Spleen (tissue), 11 donors: ENCODE measurements around the gene THBS1. TPM values are rescaled to one million over a fixed set of nuclear protein-coding genes. Genes with fewer than 3 reads are reported as not detected.

Experiments
- DNase-seq: peaks from one replicate; pipeline ENCODE4 v3.0.0-alpha.2; 2020
- H3K27ac ChIP-seq, 8 donors: fragments of 200-600 bp; sonication (generic) in 7 of 8; 1 replicate in 4 of 8; 2 replicates in 4 of 8; pipeline versions ENCODE4 v1.5.0 to v1.8.0; 2016 to 2021; ENCODE audit warnings: inconsistent platforms in 4 of 8, mild to moderate bottlenecking in 4 of 8, moderate library complexity in 1 of 8
- H3K27me3 ChIP-seq, 7 donors: fragments of 200-600 bp; sonication (generic) in 6 of 7; replicated peaks in 1 of 7; 1 replicate in 4 of 7; 2 replicates in 3 of 7; pipeline versions ENCODE4 v1.5.0 to v1.8.0; 2016 to 2021; ENCODE audit warnings: inconsistent platforms in 3 of 7, mild to moderate bottlenecking in 1 of 7
- H3K36me3 ChIP-seq, 6 donors: fragments of 200-600 bp; sonication (generic) in 5 of 6; 1 replicate in 4 of 6; 2 replicates in 2 of 6; pipeline versions ENCODE4 v1.5.0 to v1.8.0; 2016 to 2021; ENCODE audit warnings: inconsistent platforms in 2 of 6
- H3K4me1 ChIP-seq, 6 donors: fragments of 200-600 bp; sonication (generic) in 5 of 6; 1 replicate in 3 of 6; 2 replicates in 3 of 6; pipeline versions ENCODE4 v1.5.0 to v1.8.0; 2016 to 2021; ENCODE audit warnings: inconsistent platforms in 3 of 6
- H3K4me3 ChIP-seq, 8 donors: fragments of 200-600 bp; sonication (generic) in 7 of 8; 1 replicate in 4 of 8; 2 replicates in 4 of 8; pipeline versions ENCODE4 v1.5.0 to v1.8.0; 2016 to 2021; ENCODE audit warnings: inconsistent platforms in 4 of 8, mild to moderate bottlenecking in 4 of 8, moderate library complexity in 2 of 8
- H3K9me3 ChIP-seq, 8 donors: fragments of 200-600 bp; sonication (generic) in 7 of 8; 1 replicate in 4 of 8; 2 replicates in 4 of 8; pipeline versions ENCODE4 v1.5.0 to v1.8.0; 2016 to 2021; ENCODE audit warnings: inconsistent platforms in 4 of 8
- CTCF ChIP-seq, 11 experiments: fragments of 200-600 bp in 7 of 11; fragments of 450-650 bp in 4 of 11; sonication (generic) in 4 of 11; IDR thresholded peaks in 8 of 11; conservative IDR thresholded peaks in 3 of 11; 1 replicate in 7 of 11; 2 replicates in 4 of 11; pipeline versions ENCODE4 v1.4.0 to v1.8.0; 2016 to 2021; ENCODE audit warnings: antibody characterized with exemption in 11 of 11, inconsistent platforms in 4 of 11, mild to moderate bottlenecking in 1 of 11
- POLR2A ChIP-seq, 3 donors: fragments of 450-650 bp; IDR thresholded peaks; one replicate each; pipeline ENCODE4 v1.5.1; 2017; ENCODE audit warnings: antibody characterized with exemption in 3 of 3, mild to moderate bottlenecking in 1 of 3
- POLR2AphosphoS5 ChIP-seq, 3 donors: sonication (generic); formaldehyde crosslinking; IDR thresholded peaks; one replicate each; pipeline ENCODE4 v1.5.1; 2017; ENCODE audit warnings: antibody characterized with exemption in 3 of 3
- WGBS, 5 donors: extraction: QIAGEN DNeasy Blood & Tissue Kit in 3 of 5; methylation state at CpG; one replicate each; pipeline versions ENCODE4 v1.1.5 to v1.1.7; 2013 to 2018; 5-methylcytosine and 5-hydroxymethylcytosine counted together
- intact Hi-C: fragments of 100-400 bp; cut with DNase I; formaldehyde crosslinking; loops from one replicate; pipeline ENCODE4 v1.15.0; 2023; ENCODE audit warnings: low total_unique reads
- polyA plus RNA-seq, 3 donors: library from polyadenylated mRNA; stranded (reverse); fragments of 200-250 nt; gene quantifications; one replicate each; pipeline ENCODE4 v1.2.1, GENCODE V29; 2013
- total RNA-seq, 7 donors: library from RNA; depleted of rRNA in 3 of 7; stranded (reverse); fragments of >200 nt in 3 of 7; fragmentation: NEBNext Ultra II Directional in 4 of 7; extraction: Animal tissue kit (Norgen Biotek cat#: 25700) in 4 of 7; gene quantifications; one replicate each; pipeline versions ENCODE4 v1.1.0 to v1.2.1, GENCODE V29; 2016 to 2021
- donor health status: healthy with polysubstance abuse.
- donor health status: DM: no; HTN: no; CAD: no; lungs with moderate emphysema.
- donor health status: DM: no; HTN: no; CAD: no.
- donor health status: Bipolar disorder and iron deficiency.
- donor health status: healthy.
- donor health status: DM: no; HTN: no; CAD: no.
- donor health status: DM: yes; HTN: yes; CAD: no.

Gene THBS1
- total and polyA plus RNA-seq, 10 donors: 8.4 to 1,022 (median 271) TPM

- Histone ChIP-seq H3K27me3 (peaks cover 0 to 51% (median 0%) of the 10 kb centered on the region in 7 donors), H3K36me3 (no peaks in the 10 kb centered on the region), H3K4me3 (no peak overlapping the region), H3K4me1 (peaks cover 0 to 9% (median 0%) of the 10 kb centered on the region in 6 donors), H3K9me3 (no peaks in the 10 kb centered on the region), H3K27ac (no peak overlapping the region)
- no peak for TF ChIP-seq CTCF (IDR thresholded peaks at IDR 0.05 in 8 of 11, conservative IDR thresholded peaks at IDR 0.05 in 3 of 11)
- TF ChIP-seq POLR2A (IDR thresholded peaks at IDR 0.05): no peak
- TF ChIP-seq POLR2AphosphoS5 (IDR thresholded peaks at IDR 0.05): no peak
- no peak for DNase-seq
- WGBS, 5 donors: 59 to 70% (median 63%) methylated on average over 4 of the region's 4 CpGs
- intact Hi-C loops: loop anchor here (10.0 kb wide), 1 partner anchor 759 kb away; no protein-coding TSS in a partner anchor
Measured at GRCh38 chr15:39573844-39574243, 7.0 kb upstream of the THBS1 start.

- DNase-seq: no peak
- 75 to 91% (median 80%) methylated on average over 1 of the region's 1 CpG for WGBS, 5 donors
- H3K4me1 ChIP-seq: peaks cover 0 to 15% (median 2%) of the 10 kb centered on the region in 6 donors
Measured at GRCh38 chr15:39574427-39574826, 6.5 kb upstream of the THBS1 start.

GRCh38 chr15:39575180-39575579, 5.7 kb upstream of the THBS1 start:
- WGBS, 5 donors: 93 to 98% (median 93%) methylated on average over 6 of the region's 6 CpGs
- H3K27me3 ChIP-seq: peaks cover 0 to 64% (median 0%) of the 10 kb centered on the region in 7 donors
- H3K4me3 ChIP-seq: no peak overlapping the region
- TF ChIP-seq POLR2AphosphoS5 (IDR thresholded peaks at IDR 0.05) (no peak), CTCF (IDR thresholded peaks at IDR 0.05 in 8 of 11, conservative IDR thresholded peaks at IDR 0.05 in 3 of 11) (no peak), POLR2A (IDR thresholded peaks at IDR 0.05) (no peak)
- no peak for DNase-seq
- peaks cover 0 to 23% (median 9%) of the 10 kb centered on the region in 6 donors for H3K4me1 ChIP-seq
- no peak overlapping the region for H3K27ac ChIP-seq
- intact Hi-C loops: loop anchor here (10.0 kb wide), 1 partner anchor 760 kb away; no protein-coding TSS in a partner anchor
- no peaks in the 10 kb centered on the region for H3K36me3 ChIP-seq
- no peaks in the 10 kb centered on the region for H3K9me3 ChIP-seq

More at GRCh38 chr15:39574427-39574826, 6.5 kb upstream of the THBS1 start:
- Histone ChIP-seq H3K9me3 (no peaks in the 10 kb centered on the region), H3K27me3 (peaks cover 0 to 56% (median 0%) of the 10 kb centered on the region in 7 donors), H3K27ac (no peak overlapping the region), H3K4me3 (no peak overlapping the region), H3K36me3 (no peaks in the 10 kb centered on the region)
- TF ChIP-seq CTCF (IDR thresholded peaks at IDR 0.05 in 8 of 11, conservative IDR thresholded peaks at IDR 0.05 in 3 of 11) (no peak), POLR2AphosphoS5 (IDR thresholded peaks at IDR 0.05) (no peak), POLR2A (IDR thresholded peaks at IDR 0.05) (no peak)
- intact Hi-C loops: loop anchor here (10.0 kb wide), 1 partner anchor 760 kb away; no protein-coding TSS in a partner anchor

- DNase-seq: no peak
- TF ChIP-seq CTCF (IDR thresholded peaks at IDR 0.05 in 8 of 11, conservative IDR thresholded peaks at IDR 0.05 in 3 of 11) (no peak), POLR2A (IDR thresholded peaks at IDR 0.05) (no peak), POLR2AphosphoS5 (IDR thresholded peaks at IDR 0.05) (no peak)
- H3K36me3 ChIP-seq: peaks cover 0 to 20% (median 4%) of the 10 kb centered on the region in 6 donors
Measured at GRCh38 chr15:39578851-39579486, 1.9 kb upstream of the THBS1 start.

More at GRCh38 chr15:39578851-39579486, 1.9 kb upstream of the THBS1 start:
- H3K4me3 ChIP-seq: peak overlapping the region in 1 of 8 donors; percentile 70
- intact Hi-C loops: loop anchor here (10.0 kb wide), 1 partner anchor 764 kb away; no protein-coding TSS in a partner anchor
- H3K27ac ChIP-seq: peak overlapping the region in 7 of 8 donors; percentile 60 to 90 (median 84)
- H3K9me3 ChIP-seq: no peaks in the 10 kb centered on the region
- H3K4me1 ChIP-seq: peaks cover 0 to 51% (median 21%) of the 10 kb centered on the region in 6 donors
- 80 to 90% (median 83%) methylated on average over 5 of the region's 5 CpGs for WGBS, 5 donors
- H3K27me3 ChIP-seq: peaks cover 0 to 83% (median 15%) of the 10 kb centered on the region in 7 donors
